Transverse colon (tissue), 4 donors: ENCODE measurements around the gene NFIA. TPM values are rescaled to one million over a fixed set of nuclear protein-coding genes. Genes with fewer than 3 reads are reported as not detected.

ENCODE experiments used
- DNase-seq: peaks from one replicate; pipeline ENCODE4 v3.0.0-alpha.2; 2019
- H3K27ac ChIP-seq, 4 donors: fragments of 200-600 bp; sonication (generic); 2 replicates each; pipeline ENCODE4 v1.5.1; 2016 to 2018; ENCODE audit warnings: inconsistent platforms in 4 of 4
- H3K27me3 ChIP-seq: fragments of 200-600 bp; sonication (generic); 2 replicates; pipeline ENCODE4 v1.5.1; 2017; ENCODE audit warnings: inconsistent platforms
- H3K36me3 ChIP-seq, 4 donors: fragments of 200-600 bp; sonication (generic); 2 replicates each; pipeline ENCODE4 v1.5.1; 2017 to 2019; ENCODE audit warnings: inconsistent platforms in 4 of 4
- H3K4me1 ChIP-seq, 4 donors: fragments of 200-600 bp; sonication (generic); 2 replicates each; pipeline ENCODE4 v1.5.1; 2017 to 2020; ENCODE audit warnings: inconsistent platforms in 4 of 4
- H3K4me3 ChIP-seq, 4 donors: fragments of 200-600 bp; sonication (generic); 1 replicate in 1 of 4; 2 replicates in 3 of 4; pipeline versions ENCODE4 v1.5.1 to v1.6.1; 2017 to 2019; ENCODE audit warnings: inconsistent platforms in 4 of 4
- H3K9me3 ChIP-seq, 2 donors: fragments of 200-600 bp; sonication (generic); 2 replicates each; pipeline ENCODE4 v1.5.1; 2017 to 2019; ENCODE audit warnings: inconsistent platforms in 2 of 2
- EP300 ChIP-seq: sonication (generic); formaldehyde crosslinking; IDR thresholded peaks from one replicate; pipeline ENCODE4 v1.6.1; 2017; ENCODE audit warnings: antibody characterized with exemption, low read depth
- POLR2A ChIP-seq: fragments of 450-650 bp; IDR thresholded peaks from one replicate; pipeline ENCODE4 v1.6.1; 2016; ENCODE audit warnings: antibody characterized with exemption, mild to moderate bottlenecking, moderate library complexity
- POLR2AphosphoS5 ChIP-seq, 3 donors: sonication (generic); formaldehyde crosslinking; IDR thresholded peaks; one replicate each; pipeline ENCODE4 v1.6.1; 2016; ENCODE audit warnings: antibody characterized with exemption in 3 of 3
- WGBS, 2 donors: methylation state at CpG; one replicate each; pipeline ENCODE4 v1.1.5; 2018; ENCODE audit warnings: low coverage in 1 of 2; 5-methylcytosine and 5-hydroxymethylcytosine counted together
- in situ Hi-C, 4 donors: fragments of 200-750 bp; cut with MboI; loops; one replicate each; pipeline versions ENCODE4 v1.15.0 to v1.15.1; 2017; ENCODE audit warnings: low sequenced_read_pairs in 3 of 4, low pct_ligation_motif_present in 1 of 4, low pct_unique_long_range_greater_than_20kb in 1 of 4
- intact Hi-C: fragments of 100-400 bp; cut with DNase I; formaldehyde crosslinking; loops from one replicate; pipeline ENCODE4 v1.15.1; 2023; ENCODE audit warnings: low total_unique reads
- total RNA-seq, 4 donors: library from RNA; depleted of rRNA; stranded (reverse); fragments of >200 nt; gene quantifications; one replicate each; pipeline ENCODE4 v1.1.0, GENCODE V29; 2016
- TF ChIP-seq, protein P1 (sequence below), 5 experiments: fragments of 200-600 bp in 3 of 5; fragments of 450-650 bp in 2 of 5; sonication (generic) in 3 of 5; IDR thresholded peaks; 1 replicate in 2 of 5; 2 replicates in 3 of 5; pipeline ENCODE4 v1.5.1; 2016 to 2017; ENCODE audit warnings: antibody characterized with exemption in 5 of 5, inconsistent platforms in 3 of 5, mild to moderate bottlenecking in 2 of 5, moderate library complexity in 1 of 5

The NFIA gene
- total RNA-seq, 4 donors from 2014 or later, result 17.3 to 37.2 (median 29.8) TPM

DNA sequence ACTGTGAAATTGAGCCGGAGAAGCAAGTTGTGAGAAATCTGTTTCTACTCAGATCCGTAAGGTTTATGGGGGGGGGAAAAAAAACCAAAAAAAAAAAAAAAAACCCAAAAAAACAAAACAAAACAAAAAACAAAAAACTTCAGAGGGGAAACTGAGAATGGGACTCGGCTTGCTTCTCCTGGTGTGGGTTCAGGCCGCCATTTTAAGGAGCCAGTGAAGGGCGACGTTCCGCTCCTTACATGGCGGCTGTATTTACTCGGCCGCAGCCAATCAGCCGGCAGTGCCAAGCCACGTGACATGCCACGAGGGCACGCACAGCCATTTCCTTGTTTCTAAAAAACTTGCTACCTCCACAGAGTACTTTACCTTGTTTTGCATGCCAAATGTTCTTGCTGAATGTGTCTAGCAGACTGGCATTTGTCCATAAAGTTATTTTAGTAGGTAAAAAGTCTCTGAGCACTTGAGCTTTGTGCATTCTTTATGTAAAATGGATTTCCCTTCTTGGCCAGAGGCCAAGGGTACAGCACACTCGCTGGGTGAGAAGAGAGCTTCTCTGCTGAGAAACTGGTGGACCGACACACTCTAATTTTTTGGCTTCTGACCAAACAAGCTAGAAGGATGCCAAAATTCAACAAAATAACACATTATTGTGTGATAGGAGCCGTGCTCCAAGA is 101.8 kb downstream of the NFIA start:
- WGBS, 2 donors, result 25 to 27% methylated on average over 8 to 17 of the region's 17 CpGs
- TF ChIP-seq POLR2A (no peak), POLR2AphosphoS5 (IDR thresholded peaks at IDR 0.05) (peak; percentile 35 to 66 (median 56))
- peaks cover 6 to 52% (median 34%) of the 10 kb centered on the region in 4 donors for H3K4me1 ChIP-seq
- no peaks in the 10 kb centered on the region for H3K9me3 ChIP-seq
- H3K27ac ChIP-seq, result peak overlapping the region; percentile 81 to 88 (median 84)
- intact Hi-C loops, result no loop called here
- DNase-seq, result peak; percentile 88
- no peaks in the 10 kb centered on the region for H3K27me3 ChIP-seq
- no peaks in the 10 kb centered on the region for H3K36me3 ChIP-seq
- peak overlapping the region in 3 of 4 donors; percentile 19 to 41 (median 25) for H3K4me3 ChIP-seq
- in situ Hi-C loops, result no loop called here

DNA sequence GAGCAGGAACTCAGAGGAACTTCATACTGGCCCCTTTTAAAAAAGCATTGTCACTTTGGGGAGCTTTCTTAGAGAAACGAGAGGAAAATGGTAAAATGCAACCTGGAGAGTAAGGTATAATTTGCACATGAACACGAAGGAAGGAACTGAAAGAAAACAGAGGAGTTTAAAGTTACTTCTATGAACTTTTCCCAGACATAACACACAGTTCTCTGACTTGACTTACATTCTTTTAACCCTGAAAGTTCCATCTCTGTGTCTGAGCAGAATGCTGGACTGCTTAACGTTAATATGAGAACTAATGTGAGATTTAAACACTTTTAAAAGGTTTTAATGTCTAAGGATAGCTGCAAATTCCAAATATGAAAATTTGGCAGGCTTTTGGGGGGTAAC is 102.3 kb downstream of the NFIA start:
- Histone ChIP-seq H3K4me1 (peaks cover 6 to 52% (median 34%) of the 10 kb centered on the region in 4 donors), H3K27me3 (no peaks in the 10 kb centered on the region), H3K36me3 (no peaks in the 10 kb centered on the region), H3K9me3 (no peaks in the 10 kb centered on the region), H3K27ac (peak overlapping the region; percentile 81 to 88 (median 84)), H3K4me3 (peak overlapping the region in 3 of 4 donors; percentile 19 to 41 (median 25))
- DNase-seq, result no peak
- in situ Hi-C loops, result no loop called here
- intact Hi-C loops, result no loop called here
- WGBS, 2 donors, result 21 to 37% methylated on average over 3 of the region's 3 CpGs
- no peak for TF ChIP-seq POLR2A
- TF ChIP-seq EP300, result no peak
- TF ChIP-seq, protein P1, sequence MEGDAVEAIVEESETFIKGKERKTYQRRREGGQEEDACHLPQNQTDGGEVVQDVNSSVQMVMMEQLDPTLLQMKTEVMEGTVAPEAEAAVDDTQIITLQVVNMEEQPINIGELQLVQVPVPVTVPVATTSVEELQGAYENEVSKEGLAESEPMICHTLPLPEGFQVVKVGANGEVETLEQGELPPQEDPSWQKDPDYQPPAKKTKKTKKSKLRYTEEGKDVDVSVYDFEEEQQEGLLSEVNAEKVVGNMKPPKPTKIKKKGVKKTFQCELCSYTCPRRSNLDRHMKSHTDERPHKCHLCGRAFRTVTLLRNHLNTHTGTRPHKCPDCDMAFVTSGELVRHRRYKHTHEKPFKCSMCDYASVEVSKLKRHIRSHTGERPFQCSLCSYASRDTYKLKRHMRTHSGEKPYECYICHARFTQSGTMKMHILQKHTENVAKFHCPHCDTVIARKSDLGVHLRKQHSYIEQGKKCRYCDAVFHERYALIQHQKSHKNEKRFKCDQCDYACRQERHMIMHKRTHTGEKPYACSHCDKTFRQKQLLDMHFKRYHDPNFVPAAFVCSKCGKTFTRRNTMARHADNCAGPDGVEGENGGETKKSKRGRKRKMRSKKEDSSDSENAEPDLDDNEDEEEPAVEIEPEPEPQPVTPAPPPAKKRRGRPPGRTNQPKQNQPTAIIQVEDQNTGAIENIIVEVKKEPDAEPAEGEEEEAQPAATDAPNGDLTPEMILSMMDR (IDR thresholded peaks at IDR 0.05), result no peak
- no peak for TF ChIP-seq POLR2AphosphoS5 (IDR thresholded peaks at IDR 0.05)

DNA sequence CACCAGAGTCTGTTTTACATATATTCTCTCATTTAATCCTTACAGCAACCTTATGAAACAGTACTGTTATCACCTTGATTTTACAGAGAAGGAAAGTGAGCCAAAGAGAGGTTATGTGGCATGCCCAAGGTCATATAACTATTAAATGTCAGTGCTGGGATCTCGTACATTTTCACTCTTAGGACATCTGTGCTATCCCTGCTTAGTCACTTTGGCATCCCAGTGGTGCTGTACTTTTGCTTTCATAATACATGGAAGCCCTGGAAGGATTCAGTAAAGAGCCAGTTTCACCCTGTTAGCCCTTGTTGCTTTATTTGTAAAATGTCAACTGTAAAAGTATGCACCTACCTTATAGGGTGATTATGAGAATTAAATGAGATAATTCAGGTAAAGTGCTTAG is 104.4 kb downstream of the NFIA start:
- no peak for TF ChIP-seq EP300
- no peak for TF ChIP-seq POLR2AphosphoS5 (IDR thresholded peaks at IDR 0.05)
- TF ChIP-seq POLR2A, result no peak
- TF ChIP-seq, protein P1 (IDR thresholded peaks at IDR 0.05), result no peak
- no peak for DNase-seq
- Histone ChIP-seq H3K27ac (peak overlapping the region; percentile 81 to 88 (median 84)), H3K4me1 (peaks cover 6 to 56% (median 33%) of the 10 kb centered on the region in 4 donors), H3K4me3 (no peak overlapping the region), H3K36me3 (no peaks in the 10 kb centered on the region), H3K27me3 (no peaks in the 10 kb centered on the region), H3K9me3 (no peaks in the 10 kb centered on the region)
- 36 to 50% methylated on average over 1 of the region's 1 CpG for WGBS, 2 donors
- intact Hi-C loops (no loop called here), in situ Hi-C loops (no loop called here)

DNA sequence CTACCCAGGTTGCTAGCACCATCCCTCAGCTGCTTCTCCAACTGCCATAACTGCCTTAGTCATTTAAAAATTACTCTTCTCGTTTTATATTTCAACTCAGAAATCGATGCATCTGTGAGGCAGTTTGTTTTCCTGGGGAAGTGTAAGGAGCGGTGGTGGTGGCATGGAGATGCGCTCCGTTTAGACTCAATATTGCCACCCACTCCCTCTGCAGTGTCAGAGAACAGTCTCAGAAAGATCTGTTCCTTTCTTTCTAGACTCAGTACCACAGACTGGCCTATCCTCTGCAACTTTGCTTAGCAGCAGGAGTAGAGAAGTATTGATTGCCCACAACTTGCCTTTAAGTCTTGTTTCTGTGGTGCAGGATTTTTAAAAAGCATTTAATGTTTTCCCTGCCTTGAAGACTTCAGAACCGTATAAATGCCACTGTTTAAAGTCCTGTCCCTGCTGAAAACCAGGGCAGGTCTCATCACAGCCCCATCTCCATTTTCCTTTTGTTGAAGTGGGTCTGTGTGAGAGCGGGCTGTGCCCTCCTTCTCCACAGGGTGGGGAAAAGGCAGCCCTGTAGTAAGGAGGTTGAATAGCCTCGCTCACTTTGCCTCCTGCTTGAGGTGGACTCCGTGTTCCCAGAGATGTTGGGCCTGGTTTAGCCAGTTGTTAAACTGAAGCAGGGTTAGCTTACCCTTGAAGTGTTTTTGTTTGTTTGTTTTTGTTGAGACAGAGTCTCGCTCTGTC is 105.2 kb downstream of the NFIA start:
- DNase-seq, result no peak
- in situ Hi-C loops, result no loop called here
- Histone ChIP-seq H3K27me3 (no peaks in the 10 kb centered on the region), H3K4me3 (no peak overlapping the region), H3K27ac (peak overlapping the region; percentile 26 to 88 (median 82)), H3K4me1 (peaks cover 6 to 48% (median 30%) of the 10 kb centered on the region in 4 donors), H3K36me3 (no peaks in the 10 kb centered on the region), H3K9me3 (no peaks in the 10 kb centered on the region)
- intact Hi-C loops, result no loop called here
- WGBS, 2 donors, result 78 to 87% methylated on average over 6 to 10 of the region's 10 CpGs
- TF ChIP-seq, protein P1 (IDR thresholded peaks at IDR 0.05), result no peak
- no peak for TF ChIP-seq POLR2A
- TF ChIP-seq EP300, result no peak
- no peak for TF ChIP-seq POLR2AphosphoS5 (IDR thresholded peaks at IDR 0.05)
